Vagina (tissue), 2 donors: ENCODE measurements around the gene VAT1.

Experiments used
- CTCF ChIP-seq, 3 experiments: fragments of 450-650 bp in 2 of 3; fragments of 200-600 bp in 1 of 3; sonication (generic) in 1 of 3; IDR thresholded peaks; one replicate each; pipeline ENCODE4 v1.5.1; 2017 to 2019; ENCODE audit warnings: antibody characterized with exemption in 3 of 3, mild to moderate bottlenecking in 2 of 3, moderate library complexity in 2 of 3
- POLR2A ChIP-seq, 2 donors: fragments of 450-650 bp; IDR thresholded peaks; one replicate each; pipeline ENCODE4 v1.6.1; 2017; ENCODE audit warnings: antibody characterized with exemption in 2 of 2, mild to moderate bottlenecking in 2 of 2, moderate library complexity in 2 of 2
- POLR2AphosphoS5 ChIP-seq, 2 donors: sonication (generic); formaldehyde crosslinking; IDR thresholded peaks; one replicate each; pipeline ENCODE4 v1.9.0; 2017; ENCODE audit warnings: antibody characterized with exemption in 2 of 2, mild to moderate bottlenecking in 2 of 2, low read depth in 1 of 2; ENCODE audit not compliant: insufficient read depth in 1 of 2

GRCh38 chr17:42989141-42989540 lies 33.0 kb downstream of the VAT1 start:
- TF ChIP-seq CTCF (IDR thresholded peaks at IDR 0.05) (no peak), POLR2AphosphoS5 (IDR thresholded peaks at IDR 0.05; ENCODE audit: insufficient read depth in 1 of 2, low read depth in 1 of 2) (no peak), POLR2A (IDR thresholded peaks at IDR 0.05) (no peak)
